Mesothelial cell of epicardium (in vitro differentiated cells): ENCODE results near the gene CAMTA1. TPM values are rescaled to one million over a fixed set of nuclear protein-coding genes. Genes with fewer than 3 reads are reported as not detected.

Source experiments
- DNase-seq, 2 experiments: peaks; one replicate each; pipeline ENCODE4 v3.0.0; 2021; ENCODE audit warnings: low spot score in 2 of 2; ENCODE audit not compliant: unreplicated experiment in 2 of 2
- H3K27ac Mint-ChIP-seq: 2 replicates; pipeline ENCODE4 v1.8.0; 2021; ENCODE audit warnings: mixed read lengths
- H3K27me3 Mint-ChIP-seq: 2 replicates; pipeline ENCODE4 v1.8.0; 2021; ENCODE audit warnings: low read depth, mixed read lengths
- H3K36me3 Mint-ChIP-seq: 2 replicates; pipeline ENCODE4 v1.8.0; 2021; ENCODE audit warnings: mixed read lengths
- H3K4me1 Mint-ChIP-seq: 2 replicates; pipeline ENCODE4 v1.8.0; 2021; ENCODE audit warnings: mixed read lengths
- H3K4me3 Mint-ChIP-seq: 2 replicates; pipeline ENCODE4 v1.8.0; 2021; ENCODE audit warnings: mild to moderate bottlenecking, moderate library complexity, mixed read lengths
- H3K9me3 Mint-ChIP-seq: 2 replicates; pipeline ENCODE4 v1.8.0; 2021; ENCODE audit warnings: mixed read lengths
- CTCF ChIP-seq: fragments of 200-600 bp; sonication (generic); IDR thresholded peaks from one replicate; pipeline ENCODE4 v1.5.0; 2021; ENCODE audit warnings: antibody characterized with exemption; ENCODE audit not compliant: unreplicated experiment
- total RNA-seq: library from RNA; stranded (reverse); gene quantifications from 3 replicates; pipeline ENCODE4 v1.2.1, GENCODE V29; 2021

CAMTA1 gene
- total RNA-seq, 1 donor from 2014 or later: 70.4 TPM

DNA sequence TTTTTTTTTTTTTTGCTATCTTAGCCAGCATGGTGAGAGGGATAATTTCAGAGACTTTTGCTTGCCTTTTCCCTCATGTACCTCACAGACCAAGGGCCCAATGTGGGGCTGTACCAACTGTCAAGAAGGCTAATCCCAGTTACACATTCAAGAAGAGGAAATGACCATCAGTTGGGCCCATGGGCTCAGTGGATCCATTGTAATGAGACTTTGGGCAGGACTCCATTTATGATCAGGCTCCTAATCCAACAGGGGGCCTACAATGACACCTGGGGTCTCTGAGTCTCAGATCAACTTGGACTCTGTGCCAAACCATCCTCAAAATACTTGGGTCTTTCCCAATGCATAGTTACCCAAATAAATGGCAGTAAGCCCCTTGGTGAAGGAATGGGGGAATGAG lies 535.4 kb downstream of the CAMTA1 start:
- Mint-ChIP-seq H3K36me3 (no peaks in the 10 kb centered on the region), H3K9me3 (peaks cover 5% of the 10 kb centered on the region), H3K4me1 (peaks cover 4% of the 10 kb centered on the region), H3K27me3 (no peaks in the 10 kb centered on the region), H3K4me3 (no peak overlapping the region), H3K27ac (no peak overlapping the region)
- no peak for DNase-seq
- no peak for TF ChIP-seq CTCF

- no peak for DNase-seq
- H3K9me3 Mint-ChIP-seq: peaks cover 11% of the 10 kb centered on the region
- no peaks in the 10 kb centered on the region for H3K36me3 Mint-ChIP-seq
- no peaks in the 10 kb centered on the region for H3K27me3 Mint-ChIP-seq
- H3K4me3 Mint-ChIP-seq: no peak overlapping the region
- H3K27ac Mint-ChIP-seq: no peak overlapping the region
- peaks cover 4% of the 10 kb centered on the region for H3K4me1 Mint-ChIP-seq
- TF ChIP-seq CTCF: no peak
Measured at GRCh38 chr1:7322283-7322785, 537.1 kb downstream of the CAMTA1 start.

DNA sequence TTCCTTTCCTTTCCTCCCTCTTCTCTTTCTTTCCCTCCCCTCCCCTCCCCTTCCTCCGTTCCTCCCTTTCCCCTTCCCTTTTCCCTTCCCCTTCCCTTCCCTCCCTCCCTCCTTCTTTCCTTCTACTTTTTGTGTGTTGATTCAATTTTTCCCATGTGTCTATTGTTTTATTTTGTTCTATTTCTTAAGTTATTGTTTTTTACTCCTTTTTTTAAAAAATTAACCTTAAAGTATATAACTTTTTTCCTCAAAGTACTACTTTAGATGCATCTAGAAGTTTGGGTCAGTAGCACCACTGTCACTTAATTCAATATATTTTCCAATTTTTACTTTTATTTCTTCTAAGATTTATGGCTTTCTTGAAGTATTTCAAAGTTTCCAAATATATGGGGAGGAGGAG lies 537.7 kb downstream of the CAMTA1 start:
- Mint-ChIP-seq H3K4me1 (peaks cover 2% of the 10 kb centered on the region), H3K9me3 (peaks cover 17% of the 10 kb centered on the region), H3K4me3 (no peak overlapping the region), H3K36me3 (peaks cover 1% of the 10 kb centered on the region), H3K27ac (no peak overlapping the region), H3K27me3 (no peaks in the 10 kb centered on the region)
- DNase-seq: no peak
- no peak for TF ChIP-seq CTCF

- peaks cover 1% of the 10 kb centered on the region for H3K27me3 Mint-ChIP-seq
- peaks cover 22% of the 10 kb centered on the region for H3K9me3 Mint-ChIP-seq
- no peak for DNase-seq
- H3K36me3 Mint-ChIP-seq: peaks cover 2% of the 10 kb centered on the region
- H3K4me1 Mint-ChIP-seq: no peaks in the 10 kb centered on the region
- H3K4me3 Mint-ChIP-seq: no peak overlapping the region
- TF ChIP-seq CTCF: no peak
- no peak overlapping the region for H3K27ac Mint-ChIP-seq
Measured at GRCh38 chr1:7325254-7325653, 540.0 kb downstream of the CAMTA1 start.

- no peak overlapping the region for H3K27ac Mint-ChIP-seq
- H3K36me3 Mint-ChIP-seq: peaks cover 2% of the 10 kb centered on the region
- H3K27me3 Mint-ChIP-seq: peaks cover 1% of the 10 kb centered on the region
- DNase-seq: no peak
- peaks cover 21% of the 10 kb centered on the region for H3K9me3 Mint-ChIP-seq
- H3K4me1 Mint-ChIP-seq: no peaks in the 10 kb centered on the region
- no peak for TF ChIP-seq CTCF
- no peak overlapping the region for H3K4me3 Mint-ChIP-seq
Measured at GRCh38 chr1:7326366-7326765, 541.1 kb downstream of the CAMTA1 start.

GRCh38 chr1:7327849-7328248 lies 542.6 kb downstream of the CAMTA1 start:
- Mint-ChIP-seq H3K27me3 (peaks cover 1% of the 10 kb centered on the region), H3K9me3 (peaks cover 21% of the 10 kb centered on the region), H3K4me3 (no peak overlapping the region), H3K4me1 (peaks cover 3% of the 10 kb centered on the region), H3K27ac (no peak overlapping the region), H3K36me3 (peaks cover 2% of the 10 kb centered on the region)
- no peak for TF ChIP-seq CTCF
- no peak for DNase-seq
